GM21360 (cell line): Measurements from ENCODE around the gene UBE2Q1.

Experiments
- ATAC-seq: cut with Tn5 transposase; IDR thresholded peaks from one replicate; pipeline ENCODE4 v1.9.1; 2021; ENCODE audit warnings: mild to moderate bottlenecking, moderate library complexity; ENCODE audit not compliant: unreplicated experiment

Gene UBE2Q1

DNA sequence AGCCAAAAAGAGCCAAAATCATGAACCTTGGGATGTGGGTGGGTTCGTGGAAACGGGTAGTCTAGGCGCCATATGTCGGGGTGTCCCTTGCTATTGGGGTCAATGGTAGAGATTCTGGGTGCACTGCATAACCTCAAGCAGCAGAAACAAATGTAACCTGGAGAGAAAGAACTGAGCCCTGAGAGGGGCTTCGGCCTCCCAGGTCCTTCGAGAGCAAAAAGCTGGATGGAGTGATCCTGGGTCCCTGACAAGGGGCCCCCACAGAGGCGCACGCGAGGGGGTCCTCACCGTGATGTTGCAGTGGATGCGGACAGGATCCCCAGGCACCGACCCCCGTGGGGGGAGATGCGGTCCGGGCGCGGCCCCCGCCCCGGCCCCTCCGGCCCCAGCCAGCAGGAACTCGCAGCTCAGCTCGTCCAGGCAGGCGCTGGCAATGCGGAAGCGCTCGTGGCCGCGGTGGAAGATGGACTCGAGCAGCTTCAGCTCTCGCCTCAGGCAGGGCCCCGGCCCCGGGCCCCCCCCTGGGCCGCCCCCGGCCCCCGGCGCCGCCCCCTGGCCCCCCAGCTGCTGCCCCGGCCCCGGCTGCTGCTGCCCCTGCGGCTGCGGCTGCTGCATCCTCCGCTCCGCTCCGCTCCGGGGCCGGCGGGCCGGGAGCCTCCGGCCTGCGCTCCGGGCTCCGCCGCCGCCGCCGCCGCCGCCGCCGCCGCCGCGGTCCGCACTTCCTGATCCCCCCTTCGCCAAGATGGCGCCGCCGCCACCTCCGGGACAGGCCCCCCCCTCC, at the start of gene UBE2Q1:
TSS of gene UBE2Q1 (minus strand) at position 724 of the 781 bp plus-strand sequence. CDS start at position 615, 109 bp downstream.
- peak; percentile 3 for ATAC-seq

DNA sequence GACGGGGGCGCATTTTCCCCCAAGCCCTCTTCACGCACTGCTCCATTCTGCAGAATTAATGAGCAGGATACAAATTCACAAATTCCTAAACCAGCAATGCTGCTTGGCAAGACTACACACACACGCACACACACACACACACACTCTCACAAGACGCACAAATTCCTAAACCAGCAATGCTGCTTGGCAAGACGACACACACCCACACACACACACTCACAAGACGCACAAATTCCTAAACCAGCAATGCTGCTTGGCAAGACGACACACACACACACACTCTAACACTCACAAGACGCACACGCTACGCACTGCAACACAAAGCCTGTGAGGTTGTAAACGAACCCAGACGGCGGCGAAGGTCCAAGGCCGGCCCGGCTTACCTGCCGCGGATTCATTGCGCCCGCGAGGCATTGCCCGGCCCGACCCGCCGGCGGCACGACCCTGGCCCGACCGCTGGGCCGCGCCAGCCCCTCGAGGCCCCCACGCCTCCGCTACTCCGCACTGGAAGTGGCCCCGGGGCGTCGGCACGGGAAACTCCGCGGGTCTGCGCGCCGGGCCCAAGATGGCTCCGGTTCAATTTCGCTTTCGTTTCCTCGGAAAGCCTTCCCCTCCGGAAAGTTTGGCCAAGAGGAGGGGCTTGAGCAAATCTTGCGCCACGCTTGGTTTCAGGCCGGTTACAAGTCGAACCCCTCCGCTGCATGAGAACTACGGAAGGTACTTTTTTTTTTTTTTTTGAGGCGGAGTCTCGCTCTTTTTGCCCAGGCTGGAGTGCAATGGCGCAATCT, 49.3 kb upstream of the UBE2Q1 start, which contains the start of gene ADAR:
TSS of gene ADAR (minus strand) at position 578 of the 788 bp plus-strand sequence. CDS start at position 398, 180 bp downstream.
- peak; percentile 64 for ATAC-seq

DNA sequence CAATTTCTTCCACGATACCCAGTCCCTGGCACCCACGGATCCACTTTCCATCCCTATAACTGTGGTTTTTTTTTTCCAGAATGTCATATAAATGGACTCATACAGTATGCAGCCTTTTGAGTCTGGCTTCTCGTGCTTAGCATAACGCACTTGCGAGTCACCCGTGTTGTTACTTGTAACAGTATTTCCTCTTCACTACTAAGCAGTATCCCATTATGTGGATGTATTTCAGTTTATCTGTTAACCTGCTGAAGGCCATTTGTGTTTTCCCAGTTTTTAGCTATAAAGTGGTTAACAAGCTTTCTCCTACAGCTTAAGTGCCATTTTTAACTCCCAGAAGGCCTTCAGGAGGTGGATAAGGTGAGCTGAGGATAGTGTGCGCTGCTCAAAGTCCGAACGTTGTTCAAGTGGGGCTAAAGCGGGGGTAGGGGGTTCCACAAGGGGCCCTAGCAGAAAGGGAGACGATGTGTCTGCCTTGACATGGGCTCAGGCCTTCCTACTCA, 48.7 kb upstream of the UBE2Q1 start:
- ATAC-seq = no peak

DNA sequence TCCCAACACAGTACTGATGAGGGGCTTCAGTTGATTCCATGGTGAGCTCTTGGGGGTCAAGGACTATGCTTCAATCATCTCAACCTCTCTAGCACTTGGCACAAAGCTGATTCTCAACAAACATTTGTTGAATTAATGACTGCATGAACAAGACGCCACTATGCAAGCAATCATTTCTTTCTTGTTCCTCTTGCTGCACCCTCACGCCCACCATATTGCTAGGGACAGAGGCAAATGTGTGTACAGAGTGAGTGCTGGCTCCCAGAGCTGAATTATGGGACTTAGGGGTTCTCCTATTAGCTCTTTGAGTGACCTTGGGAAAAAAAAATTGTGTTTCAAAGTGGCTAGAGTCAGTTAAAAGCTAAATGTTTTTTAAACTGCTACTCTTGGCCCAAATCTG, 47.1 kb upstream of the UBE2Q1 start:
- no peak for ATAC-seq

DNA sequence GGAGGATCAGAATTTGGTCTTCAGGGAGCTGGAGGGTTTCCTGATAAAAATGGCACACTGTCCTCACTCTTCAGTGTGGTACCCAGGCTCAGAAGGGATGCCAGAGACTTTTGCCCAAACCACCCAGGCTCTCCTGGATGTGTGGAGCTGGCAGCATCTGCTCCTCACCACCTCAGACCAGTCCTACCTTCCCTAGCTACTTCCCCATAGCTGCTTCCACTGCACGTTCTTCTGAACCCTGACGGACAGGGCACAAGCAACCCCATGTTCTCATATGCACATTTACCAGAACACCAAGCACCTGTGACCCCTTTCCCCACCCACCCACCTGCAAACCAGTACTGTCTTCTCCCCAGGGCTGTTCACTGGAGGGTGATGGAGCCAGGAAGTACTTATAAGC, 44.9 kb upstream of the UBE2Q1 start:
- no peak for ATAC-seq

DNA sequence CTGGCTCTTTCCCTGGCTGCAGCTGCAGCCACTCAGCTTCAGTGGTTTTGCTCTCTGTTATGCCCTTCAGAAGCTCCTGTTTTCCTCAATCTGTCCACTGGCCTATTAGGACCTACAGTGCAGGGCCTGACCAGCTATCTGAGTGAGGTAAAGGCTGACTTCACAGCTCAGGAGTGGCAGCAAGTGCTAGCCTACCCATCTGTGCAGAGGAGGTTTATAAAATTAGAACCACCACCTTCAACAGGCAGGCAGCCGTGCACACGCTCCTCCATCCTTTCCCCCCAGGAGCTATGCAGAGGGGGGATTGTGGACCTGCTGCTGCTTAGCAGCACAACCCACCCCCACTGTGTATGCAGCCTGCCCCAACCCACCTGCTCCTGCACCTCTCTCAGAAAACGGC, 41.2 kb upstream of the UBE2Q1 start:
- no peak for ATAC-seq

DNA sequence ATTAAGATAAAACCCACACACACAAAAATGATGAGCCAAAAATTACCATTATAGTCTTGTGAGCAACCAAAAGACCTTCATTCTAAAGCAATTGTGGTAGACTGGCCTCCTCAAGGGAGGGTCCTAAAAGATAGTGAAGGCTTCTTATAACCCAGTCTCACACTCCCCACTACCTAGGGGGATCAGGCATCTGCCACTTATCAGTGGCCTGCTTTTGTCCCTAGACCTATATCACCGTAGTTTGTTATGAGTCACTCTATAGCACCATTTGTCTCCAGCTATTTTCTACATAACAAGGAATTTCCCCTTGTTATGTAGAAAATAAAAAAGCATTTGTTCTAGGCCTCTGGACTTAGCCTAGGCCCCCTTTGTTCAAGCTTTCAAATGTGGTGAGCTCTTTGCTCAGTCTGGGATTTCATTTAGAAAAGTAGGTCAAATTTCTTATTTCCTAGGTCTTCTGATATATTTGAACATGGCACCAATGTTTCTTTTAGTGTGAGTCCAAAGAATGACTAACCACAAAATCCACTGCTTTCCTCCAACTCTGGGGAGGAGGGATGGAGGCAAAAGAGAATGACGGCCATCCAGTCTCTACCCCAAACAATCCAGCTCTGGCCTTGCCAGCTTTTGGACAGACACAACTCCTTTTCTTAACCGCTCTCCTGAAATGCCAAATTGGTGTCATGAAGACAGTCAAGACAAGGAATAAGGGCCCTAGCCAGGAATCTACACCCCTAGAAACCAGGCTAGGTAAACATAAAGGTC, 40.6 kb upstream of the UBE2Q1 start:
- ATAC-seq = no peak

DNA sequence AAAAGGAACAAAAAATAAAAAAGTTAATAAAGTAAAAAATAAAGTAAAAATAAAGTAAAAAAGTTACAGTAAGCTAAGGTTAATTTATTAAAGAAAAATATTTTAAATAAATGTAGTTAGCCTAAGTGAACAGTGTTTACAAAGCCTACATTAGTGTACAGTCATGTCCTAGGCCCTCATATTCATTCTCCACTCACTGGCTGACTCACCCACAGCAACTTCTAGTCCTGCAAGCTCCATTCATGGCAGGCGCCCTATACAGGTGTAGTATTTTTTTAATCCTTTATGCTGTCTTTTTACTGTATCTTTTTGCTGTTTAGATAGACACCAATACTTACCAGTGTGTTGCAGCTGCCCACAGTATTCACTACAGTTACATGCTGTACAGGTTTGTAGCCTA, 37.2 kb upstream of the UBE2Q1 start:
- no peak for ATAC-seq

DNA sequence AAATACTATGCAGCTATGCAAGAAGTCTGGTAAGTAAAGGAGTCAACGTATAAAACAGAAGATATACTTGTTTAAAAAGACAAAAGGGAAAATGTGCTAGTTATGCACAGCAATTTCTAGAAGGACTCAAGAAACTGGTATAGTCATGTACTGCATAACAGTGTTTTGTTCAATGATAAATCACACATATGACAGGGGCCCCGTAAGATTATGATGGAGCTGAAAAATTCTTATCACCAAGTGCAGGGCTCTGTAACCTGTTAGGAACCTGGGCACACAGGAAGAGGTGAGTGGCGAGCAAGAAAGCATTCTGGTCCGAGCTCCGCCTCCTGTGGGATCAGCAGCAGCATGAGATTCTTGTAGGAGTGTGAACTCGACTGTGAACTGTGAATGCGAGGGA, 36.3 kb upstream of the UBE2Q1 start:
- no peak for ATAC-seq

DNA sequence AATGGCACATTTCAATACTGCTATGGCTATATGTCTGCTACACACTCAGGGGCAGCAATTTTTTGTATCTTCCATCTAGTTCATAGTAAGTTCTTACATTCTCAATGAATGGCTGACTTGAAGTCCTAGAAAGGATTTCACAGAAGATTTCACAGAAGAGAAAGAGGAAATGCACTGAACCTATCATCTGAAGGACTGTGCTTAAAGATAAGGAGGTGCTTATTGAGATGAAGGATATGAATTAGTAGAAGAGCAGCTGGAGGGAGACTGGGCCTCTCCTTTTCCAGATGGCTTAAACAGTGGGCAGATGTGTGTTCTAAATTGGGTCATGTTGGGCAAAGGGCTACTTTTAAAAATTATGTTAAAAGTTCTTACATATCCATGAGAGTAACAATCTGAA, 34.9 kb upstream of the UBE2Q1 start:
- no peak for ATAC-seq

DNA sequence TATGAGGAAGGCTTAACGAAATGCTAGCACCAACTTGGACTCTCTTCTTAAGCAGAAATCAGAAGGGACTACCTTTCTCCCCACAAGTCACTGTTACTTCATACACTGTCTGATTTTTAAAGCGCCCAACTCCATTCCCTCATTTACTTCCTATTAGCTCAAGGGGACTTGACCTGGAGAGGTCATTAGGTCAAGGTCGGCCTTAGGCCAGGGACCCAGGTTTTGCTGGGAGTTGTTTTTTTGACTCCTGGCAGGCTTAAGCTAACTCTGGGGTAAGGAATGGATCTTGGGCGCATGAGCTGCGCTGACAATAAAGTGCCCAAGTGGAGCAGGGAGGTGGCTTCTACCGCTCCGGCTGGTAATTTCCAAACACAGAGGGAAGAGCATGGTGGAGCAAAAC, 32.7 kb upstream of the UBE2Q1 start:
- no peak for ATAC-seq

DNA sequence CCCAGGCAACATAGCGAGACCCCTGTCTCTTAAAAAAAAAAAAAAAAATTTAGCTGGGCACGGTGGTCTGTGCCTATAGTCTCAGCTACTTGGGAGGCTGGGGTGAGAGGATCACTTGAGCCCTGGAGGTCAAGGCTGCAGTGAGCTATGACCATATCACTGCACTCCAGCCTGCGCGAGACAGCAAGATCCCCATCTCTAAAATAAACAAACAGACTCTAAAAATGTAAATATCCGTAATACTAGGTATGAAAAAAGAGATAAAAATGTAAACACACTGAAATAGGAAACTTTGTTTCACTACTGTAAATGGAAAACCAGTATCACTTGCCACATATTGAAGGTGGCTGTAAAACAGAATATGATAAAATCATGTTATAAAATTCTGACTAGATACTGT, 32.3 kb upstream of the UBE2Q1 start:
- no peak for ATAC-seq

DNA sequence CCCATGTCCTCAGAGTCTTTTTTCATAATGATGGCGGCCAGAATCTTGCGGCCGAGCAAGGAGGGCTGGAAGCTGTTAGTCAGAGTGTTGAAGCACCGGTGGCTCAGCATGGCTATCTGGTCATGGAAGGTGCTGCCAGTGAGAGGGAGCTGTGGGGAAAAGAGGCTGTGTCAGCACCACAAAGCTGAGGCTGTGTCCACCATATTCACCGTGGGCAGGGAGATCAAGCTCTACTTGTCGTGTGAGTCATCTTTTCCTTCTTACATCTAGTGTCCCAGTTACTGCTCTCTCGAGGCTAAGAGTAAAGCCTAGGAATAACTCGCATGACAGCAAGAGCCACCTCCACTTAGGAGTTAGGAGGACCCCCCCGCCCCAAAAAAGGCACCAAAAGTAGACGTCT, 31.3 kb upstream of the UBE2Q1 start:
- ATAC-seq = no peak

DNA sequence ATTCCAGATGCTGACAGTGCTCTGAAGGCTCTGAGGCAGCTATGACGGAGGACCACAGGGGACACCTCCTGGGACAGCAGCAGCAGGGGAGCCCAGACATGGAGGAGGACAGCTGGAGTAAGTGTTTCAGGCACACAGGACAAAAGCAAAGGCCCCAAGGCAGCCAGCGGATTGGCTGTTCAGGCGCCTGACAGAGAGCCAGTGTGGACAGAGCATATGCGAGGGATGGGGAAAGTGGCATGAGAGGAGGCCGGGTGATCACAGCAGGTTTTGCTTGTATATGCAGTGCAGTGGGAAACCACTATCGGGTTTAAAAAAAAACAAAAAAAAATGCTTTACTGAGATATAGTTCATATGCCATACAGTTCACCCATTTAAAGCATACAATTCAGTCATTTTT, 28.2 kb upstream of the UBE2Q1 start:
- no peak for ATAC-seq

DNA sequence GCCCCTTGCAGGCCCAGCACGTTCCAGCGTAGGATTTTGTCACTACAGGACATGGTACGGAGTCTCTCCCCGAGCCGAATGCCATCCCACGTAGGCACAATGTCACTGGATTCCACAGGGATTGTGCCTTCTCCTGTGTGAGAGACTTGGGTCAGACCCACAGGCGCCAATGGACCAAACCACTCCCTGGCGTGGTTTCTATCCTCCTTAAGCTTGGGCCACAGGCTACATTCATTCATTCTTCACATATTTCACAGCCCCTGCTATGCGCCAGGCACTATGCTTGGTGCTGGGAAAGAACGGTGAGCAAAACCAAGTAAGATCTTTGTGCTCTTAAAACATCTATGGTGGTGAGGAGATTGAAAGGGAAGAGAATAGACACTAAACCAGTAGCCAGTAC, 27.8 kb upstream of the UBE2Q1 start:
- ATAC-seq = no peak

DNA sequence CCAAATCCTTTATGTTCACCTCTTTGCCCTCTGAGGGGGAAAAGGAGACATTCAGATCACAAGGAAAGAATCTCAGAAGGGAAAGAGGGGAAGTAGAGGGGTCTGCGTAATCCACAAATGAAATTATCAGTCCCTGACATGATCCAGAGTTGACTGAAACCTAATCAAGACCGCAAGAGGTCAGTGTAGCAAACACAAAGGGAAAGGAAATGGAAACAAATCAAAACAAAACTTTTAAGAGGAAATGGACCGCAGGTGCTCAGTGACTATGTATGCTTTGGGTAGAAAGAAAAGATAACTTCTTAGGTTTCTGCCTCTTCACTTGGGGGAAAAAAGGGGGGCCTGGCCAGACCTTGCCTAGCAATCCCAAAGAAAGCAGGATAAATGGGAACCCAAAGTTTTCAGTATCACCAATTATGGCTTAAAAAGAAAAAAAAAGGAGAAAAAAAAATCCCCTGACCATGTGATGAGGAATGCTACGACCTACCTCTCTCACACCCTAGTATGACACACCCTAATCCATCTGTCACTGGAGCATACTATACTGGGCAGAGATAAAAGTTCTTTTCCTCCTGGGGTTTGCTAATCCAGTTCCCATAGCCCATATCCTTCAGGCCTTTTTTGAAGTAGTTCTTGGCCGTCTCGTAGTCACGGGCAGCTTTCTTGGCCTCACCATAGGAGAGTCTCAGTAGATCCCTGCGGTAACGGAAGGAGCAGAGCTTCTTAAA, 26.0 kb upstream of the UBE2Q1 start:
- ATAC-seq = no peak

DNA sequence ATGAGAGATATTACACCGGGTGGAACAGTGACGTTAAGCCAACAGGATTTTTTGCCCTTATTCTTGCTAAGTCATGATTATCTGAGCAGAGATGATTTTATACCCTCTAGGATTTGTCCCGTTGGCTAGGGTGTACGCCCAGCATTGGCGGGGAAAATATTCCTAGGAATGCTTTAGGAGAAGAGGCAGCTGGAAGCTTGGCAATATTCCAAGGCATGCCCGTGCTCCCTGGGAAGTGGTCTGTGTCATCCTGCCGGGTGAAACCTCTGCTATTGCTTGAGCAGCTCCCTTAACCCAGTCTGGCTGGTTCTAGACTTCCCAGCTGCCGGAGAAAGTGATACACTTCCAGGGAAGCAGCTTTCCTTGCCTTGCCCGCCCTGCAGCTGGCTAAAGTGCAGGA, 25.3 kb upstream of the UBE2Q1 start:
- ATAC-seq = no peak

DNA sequence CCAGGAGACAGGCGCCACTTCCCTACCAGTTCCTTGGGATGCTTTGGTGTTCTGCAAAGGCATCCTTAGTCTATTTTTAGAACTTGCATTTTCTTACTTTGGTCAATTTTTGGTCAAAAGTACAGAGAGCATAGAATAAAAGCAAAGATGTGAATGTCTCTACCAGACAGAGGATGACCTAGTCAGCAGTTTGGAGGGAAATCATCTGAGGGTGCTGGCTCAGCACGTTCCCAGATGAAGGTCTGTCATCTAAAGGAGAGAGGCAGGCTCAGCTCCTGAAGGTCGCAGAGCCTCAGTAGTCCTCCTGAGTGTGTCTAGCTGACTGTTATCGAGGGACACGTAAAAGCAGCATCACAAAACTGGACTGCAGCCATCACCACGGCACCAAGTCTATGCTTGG, 24.4 kb upstream of the UBE2Q1 start:
- no peak for ATAC-seq

DNA sequence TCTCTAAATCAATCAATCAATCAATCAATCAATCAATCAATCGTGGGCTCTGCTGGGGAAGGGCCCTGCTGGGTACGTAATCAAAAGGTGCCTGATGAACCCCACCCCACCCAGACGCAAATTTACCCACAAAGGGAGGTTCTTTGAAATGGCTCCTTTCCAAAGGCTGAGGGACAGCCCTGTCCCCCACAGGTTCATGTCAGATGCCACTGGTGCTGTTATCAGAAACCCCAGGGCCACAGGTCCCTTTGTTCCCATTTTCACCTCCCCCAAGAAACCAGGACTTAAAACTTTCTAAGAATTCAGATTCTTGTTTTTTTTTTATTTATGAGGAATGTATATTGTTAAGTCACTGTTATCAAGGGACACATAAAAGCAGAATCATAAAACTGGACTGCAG, 23.3 kb upstream of the UBE2Q1 start:
- no peak for ATAC-seq

DNA sequence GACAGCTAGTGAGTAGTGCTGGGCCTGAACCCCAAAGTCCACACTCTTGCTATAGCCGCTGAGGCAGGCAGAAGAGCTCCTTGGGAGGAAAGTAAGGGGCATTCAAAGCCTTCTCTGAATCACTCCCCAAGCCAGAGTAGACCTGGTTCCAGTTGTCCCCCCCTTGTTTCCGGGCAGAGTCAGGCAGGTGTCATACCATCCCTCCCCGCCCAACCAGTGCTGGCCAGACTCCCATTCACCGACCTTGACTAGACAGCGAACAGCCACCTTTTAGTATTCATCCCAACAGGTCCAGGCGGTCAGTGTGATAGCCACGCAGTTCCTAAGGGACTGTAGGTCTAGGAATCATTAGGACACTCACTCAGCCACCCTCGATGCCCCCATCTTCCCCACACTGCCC, 20.9 kb upstream of the UBE2Q1 start:
- no peak for ATAC-seq

DNA sequence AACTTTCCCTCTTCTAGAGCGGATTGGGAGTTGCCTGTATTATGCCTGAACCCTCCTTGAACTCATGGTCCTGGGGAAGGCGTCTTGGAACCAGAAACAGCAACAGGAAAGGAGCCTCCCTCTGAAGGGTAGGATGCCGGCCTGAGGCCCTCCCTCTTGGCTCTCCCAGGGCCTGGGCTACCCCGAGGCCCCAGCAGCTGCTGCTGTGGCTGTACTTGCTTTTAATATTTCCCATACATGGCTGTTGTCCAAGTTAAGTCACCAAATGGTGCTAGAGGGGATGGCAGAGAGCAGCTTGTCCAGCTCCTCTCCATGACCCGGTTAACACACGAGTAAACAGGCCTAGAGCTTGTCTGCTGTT, 19.6 kb upstream of the UBE2Q1 start:
- ATAC-seq = no peak
